Measurements from ENCODE around the gene PTPRA. TPM values are rescaled to one million over a fixed set of nuclear protein-coding genes. Genes with fewer than 3 reads are reported as not detected.

The PTPRA gene
- total and polyA plus RNA-seq, 9 of the 15 experiments (the other 6 are each of a cell fraction or from before 2014, with no cell fraction given): 3.4 to 80.5 (median 28.0) TPM

- no peaks in the 10 kb centered on the region for H3K79me2 ChIP-seq (ENCODE audit: control insufficient read depth, insufficient read depth, low read length)
- peaks cover 35% of the 10 kb centered on the region for H3K36me3 ChIP-seq (ENCODE audit: control insufficient read depth, insufficient read depth, low read length)
- ChIA-PET CTCF (ENCODE audit: low intra/inter-chr PET ratio) (no interaction called here), POLR2A (interaction anchor here (0.6 kb wide), 1 partner anchor 148 kb away, joined by 3 read pairs; no protein-coding TSS in a partner anchor)
- H3K27me3 ChIP-seq (ENCODE audit: control insufficient read depth in 2 of 2, insufficient read depth in 2 of 2, low read length in 2 of 2): no peaks in the 10 kb centered on the region
- no peaks in the 10 kb centered on the region for H3K9me1 ChIP-seq (ENCODE audit: control insufficient read depth, insufficient read depth, low read length)
- BruUV-seq (replicated peaks): no TSS peak
- no peak overlapping the region for H3K27ac ChIP-seq (ENCODE audit: extremely low read depth, low read depth, low read length)
- no peak for FAIRE-seq
- ATAC-seq: no peak
- TF ChIP-seq ZNF518B (CRISPR knock-in tag; IDR thresholded peaks at IDR 0.05) (no peak), KAT8 (IDR thresholded peaks at IDR 0.05; ENCODE audit: low read depth) (no peak), ZFPM2 (CRISPR knock-in tag; IDR thresholded peaks at IDR 0.05) (no peak), L3MBTL2 (IDR thresholded peaks at IDR 0.05) (no peak), HMGN3 (IDR thresholded peaks at IDR 0.05; ENCODE audit: borderline replicate concordance, extremely low read depth, insufficient read length, low read depth, low read length) (no peak), ZNF512 (tag; IDR thresholded peaks at IDR 0.05) (no peak)
- no peaks in the 10 kb centered on the region; the same call in 1 of the 2 replicates for H4K20me1 ChIP-seq (replicated peaks; ENCODE audit: control insufficient read depth, insufficient read depth, low read length)
- H3K4me1 ChIP-seq (replicated peaks in 1 of 2; ENCODE audit: control insufficient read depth in 2 of 2, insufficient read depth in 2 of 2, low read length in 2 of 2): no peaks in the 10 kb centered on the region
- intact Hi-C loops (cut with micrococcal nuclease): no loop called here
- H3K9me3 ChIP-seq (replicated peaks; ENCODE audit: control insufficient read depth, insufficient read depth, low read depth, low read length): no peaks in the 10 kb centered on the region
- no peak overlapping the region for H3K9ac ChIP-seq (ENCODE audit: insufficient read depth in 1 of 2, low read depth in 2 of 2, low read length in 2 of 2)
- WGBS (ENCODE audit: insufficient coverage, low coverage, missing lambda C conversion rate): 87% methylated on average over 4 of the region's 7 CpGs
- in situ Hi-C loops (cut with MboI): no loop called here
- H3K4me3 ChIP-seq: no peak overlapping the region
- H3K4me2 ChIP-seq (ENCODE audit: insufficient read depth, low read length): no peak overlapping the region
- no peak for DNase-seq (ENCODE audit: extremely low read depth in 1 of 4, low spot score in 3 of 4)
- no peak overlapping the region for H2AFZ ChIP-seq (ENCODE audit: low read depth, low read length)
These were observed 140.9 kb downstream of the PTPRA start for GRCh38 chr20:3014179-3014578.

Measured in K562 (cell line).